Measurements from ENCODE around the gene SLC44A3.
"Not testable (repeated sequence)": the region's sequence is repeated elsewhere in the genome, so short reads cannot be mapped to it uniquely, and the experiment has no call there.

The SLC44A3 gene

GRCh38 chr1:94832931-94833585, 12.9 kb downstream of the SLC44A3 start:
- no peak for FAIRE-seq
- no peak for DNase-seq (ENCODE audit: insufficient read length, low spot score)
- no peak for TF ChIP-seq POLR2A (IDR thresholded peaks at IDR 0.05; ENCODE audit: low read depth, low read length)

GRCh38 chr1:94836891-94837290, 16.7 kb downstream of the SLC44A3 start:
- TF ChIP-seq POLR2A (IDR thresholded peaks at IDR 0.05; ENCODE audit: low read depth, low read length): no peak
- no peak for FAIRE-seq
- DNase-seq (ENCODE audit: insufficient read length, low spot score): no peak

DNA sequence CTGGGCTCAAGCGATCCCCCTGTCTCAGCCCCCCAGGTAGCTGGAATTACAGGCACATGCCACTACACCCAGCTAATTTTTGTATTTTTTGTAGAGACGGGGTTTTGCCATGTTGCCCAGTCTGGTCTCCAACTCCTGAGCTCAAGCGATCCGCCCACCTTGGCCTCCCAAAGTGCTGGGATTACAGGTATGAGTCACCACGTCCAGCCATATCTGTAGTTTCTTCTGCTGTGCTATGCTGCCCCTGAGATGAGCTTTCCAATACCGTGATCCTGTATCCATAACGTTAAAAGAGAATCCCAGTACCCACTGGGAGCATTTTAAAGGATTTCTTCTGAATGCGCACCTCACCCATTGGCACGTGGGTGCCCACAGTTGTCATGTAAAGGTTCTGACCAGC, 20.2 kb downstream of the SLC44A3 start:
- FAIRE-seq; DNase-seq (ENCODE audit: insufficient read length, low spot score): not testable (repeated sequence)

DNA sequence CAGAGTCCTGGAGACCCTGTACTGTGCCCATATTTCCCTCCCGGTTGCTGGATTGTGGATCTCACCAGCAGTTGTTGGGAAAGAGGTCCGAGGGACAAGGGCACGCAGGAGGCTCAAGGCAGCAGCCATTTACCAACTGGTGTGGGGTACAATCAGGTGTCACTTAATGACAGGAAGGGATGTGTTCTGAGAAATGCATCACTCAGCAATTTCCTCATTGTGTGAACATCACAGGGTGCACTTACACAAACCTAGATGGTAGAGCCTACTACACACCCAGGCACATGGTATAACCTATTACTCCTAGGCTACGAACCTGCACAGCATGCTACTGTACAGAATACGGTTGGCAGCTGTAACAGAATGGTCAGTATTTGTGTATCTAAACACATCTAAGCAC, 20.7 kb downstream of the SLC44A3 start:
- DNase-seq (ENCODE audit: insufficient read length, low spot score): no peak
- FAIRE-seq: no peak
- TF ChIP-seq POLR2A (IDR thresholded peaks at IDR 0.05; ENCODE audit: low read depth, low read length): no peak

GRCh38 chr1:94843430-94843829, 23.3 kb downstream of the SLC44A3 start:
- FAIRE-seq (no peak), DNase-seq (ENCODE audit: insufficient read length, low spot score) (no peak)
- no peak for TF ChIP-seq POLR2A (IDR thresholded peaks at IDR 0.05; ENCODE audit: low read depth, low read length)

DNA sequence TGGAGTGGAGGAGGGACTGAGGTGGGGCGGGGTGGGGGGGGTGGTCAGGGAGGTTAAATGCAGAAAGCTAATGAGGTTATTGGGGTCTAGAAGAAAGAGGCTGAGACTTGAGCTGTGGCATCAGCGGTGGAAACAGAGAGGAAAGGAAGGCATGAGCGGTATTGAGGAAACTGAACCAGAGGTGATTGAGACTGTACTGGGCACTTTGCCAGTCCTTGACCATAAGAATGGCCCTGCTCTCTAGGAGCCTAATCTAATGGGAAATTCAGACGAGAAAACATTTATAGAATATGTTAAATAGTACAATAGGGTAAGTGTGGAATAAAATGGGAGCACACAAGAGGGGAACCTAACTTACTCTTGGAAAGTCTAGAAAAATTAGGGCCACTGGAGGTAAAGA, 23.7 kb downstream of the SLC44A3 start:
- FAIRE-seq (no peak), DNase-seq (ENCODE audit: insufficient read length, low spot score) (no peak)
- no peak for TF ChIP-seq POLR2A (IDR thresholded peaks at IDR 0.05; ENCODE audit: low read depth, low read length)

DNA sequence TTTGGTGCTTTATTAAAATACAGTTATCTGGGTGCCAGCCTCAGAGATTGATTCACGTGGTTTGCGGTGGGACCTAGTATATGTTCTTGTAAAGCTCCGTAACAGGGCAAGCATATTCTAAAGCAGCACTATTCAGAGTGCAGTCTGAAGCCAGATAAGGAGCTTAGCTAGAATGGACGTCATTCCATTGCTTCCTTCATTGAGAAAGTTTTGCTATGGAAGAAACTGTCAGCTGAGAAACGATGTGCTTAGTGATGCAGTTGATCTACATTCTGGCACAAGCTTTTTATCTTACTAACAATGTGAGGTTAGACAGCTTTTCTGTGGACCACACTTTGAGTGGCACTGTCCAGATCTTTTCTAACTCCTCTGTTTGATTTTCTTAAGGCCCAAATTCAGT, 26.2 kb downstream of the SLC44A3 start:
- DNase-seq (ENCODE audit: insufficient read length, low spot score) (no peak), FAIRE-seq (no peak)
- TF ChIP-seq POLR2A (IDR thresholded peaks at IDR 0.05; ENCODE audit: low read depth, low read length): no peak

DNA sequence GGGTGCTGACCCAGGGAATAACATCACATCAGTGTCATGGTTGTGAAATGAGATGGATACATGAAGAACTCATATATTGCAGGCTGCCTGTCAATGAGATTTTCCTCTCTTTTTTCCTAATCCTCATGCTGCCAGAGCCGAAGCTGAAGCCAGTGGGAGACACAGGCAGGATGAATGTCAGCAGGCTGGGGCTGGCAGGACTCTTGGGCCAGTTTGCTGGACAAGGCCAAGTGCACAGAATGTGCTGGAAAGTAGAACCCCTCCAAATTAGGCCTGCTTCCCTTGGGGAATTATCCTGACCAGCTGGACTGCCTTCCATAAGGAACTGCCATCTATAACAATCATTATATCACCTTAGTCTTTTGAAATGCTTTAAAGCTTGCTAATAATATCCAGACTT, 31.4 kb downstream of the SLC44A3 start:
- no peak for DNase-seq (ENCODE audit: insufficient read length, low spot score)
- TF ChIP-seq POLR2A (IDR thresholded peaks at IDR 0.05; ENCODE audit: low read depth, low read length): no peak

GRCh38 chr1:94852788-94853187, 32.6 kb downstream of the SLC44A3 start:
- TF ChIP-seq POLR2A (IDR thresholded peaks at IDR 0.05; ENCODE audit: low read depth, low read length): no peak
- DNase-seq (ENCODE audit: insufficient read length, low spot score) (no peak), FAIRE-seq (no peak)

More for the DNA sequence above, 31.4 kb downstream of the SLC44A3 start:
- no peak for FAIRE-seq

DNA sequence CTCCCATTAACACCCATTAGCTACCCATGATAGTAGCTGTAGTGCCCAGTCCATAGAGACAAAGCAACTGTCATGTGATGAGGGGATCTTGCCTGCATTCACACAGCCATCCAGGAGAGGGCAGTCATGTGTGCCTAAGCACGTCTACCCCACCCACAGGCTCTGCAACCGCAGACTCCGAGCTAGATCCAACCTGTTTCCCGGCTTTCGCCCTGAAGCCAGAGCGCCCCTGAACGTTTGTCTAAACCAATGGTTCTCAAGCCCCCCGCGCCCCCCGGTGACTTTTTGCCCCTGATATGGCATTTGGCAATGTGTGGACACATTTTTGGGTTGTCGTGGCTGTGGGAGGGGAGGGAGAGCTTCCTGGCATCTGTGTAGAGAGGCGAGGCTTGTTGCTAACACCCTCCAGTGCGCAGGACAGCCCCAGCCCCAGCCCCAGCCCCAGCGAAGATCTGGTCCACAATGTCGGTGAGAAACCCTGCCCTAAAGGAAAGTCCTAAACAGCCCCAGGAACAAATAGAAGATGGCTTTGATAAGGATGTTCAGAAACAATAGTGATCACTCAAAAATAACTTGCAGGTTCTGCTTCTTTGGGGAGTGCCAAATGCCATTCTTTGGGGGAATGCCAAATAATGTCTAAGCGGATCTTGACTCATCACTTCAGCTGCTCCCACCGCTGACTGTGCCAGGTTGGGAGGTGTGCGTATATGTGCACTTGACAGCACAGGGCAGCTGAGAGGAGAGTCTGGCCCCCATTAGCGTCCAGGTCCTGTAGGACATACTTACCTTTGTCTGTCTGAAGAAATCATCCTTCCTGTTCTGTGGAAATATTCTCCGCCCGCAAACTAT, 34.5 kb downstream of the SLC44A3 start:
- 0 out of 2 replicates have a peak, but pooled peaks have one; percentile 17 for TF ChIP-seq POLR2A (IDR thresholded peaks at IDR 0.05; ENCODE audit: low read depth, low read length)
- peak; percentile 97 for FAIRE-seq
- DNase-seq (ENCODE audit: insufficient read length, low spot score): peak; percentile 80

- FAIRE-seq (no peak), DNase-seq (ENCODE audit: insufficient read length, low spot score) (peak; percentile 10)
- TF ChIP-seq POLR2A (IDR thresholded peaks at IDR 0.05; ENCODE audit: low read depth, low read length): no peak
Measured at GRCh38 chr1:94855307-94855700, 35.1 kb downstream of the SLC44A3 start.

GRCh38 chr1:94856004-94856403, 35.8 kb downstream of the SLC44A3 start:
- no peak for DNase-seq (ENCODE audit: insufficient read length, low spot score)
- TF ChIP-seq POLR2A (IDR thresholded peaks at IDR 0.05; ENCODE audit: low read depth, low read length): no peak
- FAIRE-seq: no peak

GRCh38 chr1:94856868-94857267, 36.7 kb downstream of the SLC44A3 start:
- no peak for FAIRE-seq
- TF ChIP-seq POLR2A (IDR thresholded peaks at IDR 0.05; ENCODE audit: low read depth, low read length): no peak
- no peak for DNase-seq (ENCODE audit: insufficient read length, low spot score)

DNA sequence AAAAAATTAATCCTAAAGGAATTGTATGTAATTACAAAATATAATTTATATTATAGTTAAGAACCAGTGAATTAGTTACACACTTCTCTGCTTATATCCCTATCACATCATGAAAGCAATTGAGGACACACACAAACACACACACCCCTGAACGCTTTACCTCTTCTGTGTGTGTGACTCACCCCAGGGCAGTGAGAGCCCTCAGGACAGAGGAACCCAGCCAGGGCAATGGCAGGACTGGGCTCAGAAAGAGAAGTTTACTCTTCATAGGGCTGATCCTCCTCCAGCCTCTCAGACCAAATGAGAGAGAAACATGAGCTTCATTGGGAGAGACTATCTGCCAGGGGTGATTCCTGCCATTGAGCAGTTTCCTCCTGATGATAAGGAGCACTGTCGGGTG, 38.1 kb downstream of the SLC44A3 start:
- peak; percentile 22 for DNase-seq (ENCODE audit: insufficient read length, low spot score)
- no peak for TF ChIP-seq POLR2A (IDR thresholded peaks at IDR 0.05; ENCODE audit: low read depth, low read length)
- peak; percentile 27 for FAIRE-seq

DNA sequence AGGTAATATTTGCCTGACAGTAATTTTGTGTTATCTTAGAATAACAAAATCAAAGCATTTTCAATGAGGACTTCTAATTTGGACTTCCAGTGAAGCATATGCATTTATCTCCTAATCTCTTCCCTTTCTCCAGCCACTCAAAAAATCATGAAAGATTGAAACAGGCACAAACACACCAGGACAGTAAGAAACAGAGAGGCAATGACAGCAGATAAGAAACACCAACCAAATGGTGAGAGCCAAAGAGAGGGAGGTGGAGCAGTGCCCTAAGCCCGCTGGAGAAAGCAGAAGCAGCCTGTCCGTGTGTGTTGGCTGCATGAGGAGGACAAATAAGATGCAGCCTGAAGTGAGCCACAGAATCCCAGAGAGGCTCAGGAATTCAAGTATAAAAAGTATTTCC, 39.0 kb downstream of the SLC44A3 start:
- FAIRE-seq (no peak), DNase-seq (ENCODE audit: insufficient read length, low spot score) (no peak)
- TF ChIP-seq POLR2A (IDR thresholded peaks at IDR 0.05; ENCODE audit: low read depth, low read length): no peak
